ENCODE results near the gene ZFPL1. TPM values are rescaled to one million over a fixed set of nuclear protein-coding genes. Genes with fewer than 3 reads are reported as not detected.
A peak's percentile ranks its signal among the peaks of the same experiment; 100 is the strongest.

The ZFPL1 gene
- total RNA-seq, 4 donors from 2014 or later = 24.1 to 50.7 (median 43.7) TPM

GRCh38 chr11:65114538-65115171 lies 30.6 kb downstream of the ZFPL1 start:
- intact Hi-C loops (cut with DNase I) = loop anchor here (5.0 kb wide), 2 partner anchors 102 to 192 kb away; partner anchors contain the start of genes ARL2 and PPP2R5B
- H3K4me1 ChIP-seq = peaks cover 55 to 69% (median 60%) of the 10 kb centered on the region in 4 donors
- no peak for TF ChIP-seq POLR2AphosphoS5 (IDR thresholded peaks at IDR 0.05)
- H3K36me3 ChIP-seq = peaks cover 2 to 44% (median 31%) of the 10 kb centered on the region in 4 donors
- 95% methylated on average over 2 of the region's 11 CpGs for WGBS
- no peaks in the 10 kb centered on the region for H3K27me3 ChIP-seq
- no peaks in the 10 kb centered on the region for H3K9me3 ChIP-seq
- no peak overlapping the region for H3K4me3 ChIP-seq
- DNase-seq (ENCODE audit: extremely low spot score) = no peak
- H3K27ac ChIP-seq (replicated peaks in 1 of 4) = no peak overlapping the region

GRCh38 chr11:65115361-65116082 lies 31.5 kb downstream of the ZFPL1 start:
- peaks cover 2 to 49% (median 37%) of the 10 kb centered on the region in 4 donors for H3K36me3 ChIP-seq
- H3K27ac ChIP-seq (replicated peaks in 1 of 4) = no peak overlapping the region
- intact Hi-C loops (cut with DNase I) = loop anchor here (5.0 kb wide), 1 partner anchor 193 kb away; the partner anchor contains the start of gene PPP2R5B
- H3K9me3 ChIP-seq = no peaks in the 10 kb centered on the region
- TF ChIP-seq CTCF (IDR thresholded peaks at IDR 0.05) = no peak
- WGBS = 98% methylated on average over 11 of the region's 21 CpGs
- no peak overlapping the region for H3K4me3 ChIP-seq
- DNase-seq (ENCODE audit: extremely low spot score) = no peak
- no peaks in the 10 kb centered on the region for H3K27me3 ChIP-seq
- H3K4me1 ChIP-seq = peaks cover 54 to 70% (median 61%) of the 10 kb centered on the region in 4 donors

GRCh38 chr11:65116370-65117205 lies 32.6 kb downstream of the ZFPL1 start:
- 5% methylated on average over 16 of the region's 68 CpGs for WGBS
- no peaks in the 10 kb centered on the region for H3K27me3 ChIP-seq

GRCh38 chr11:65117206-65118096 lies 33.4 kb downstream of the ZFPL1 start, which contains the start of gene ZNHIT2:
TSS of gene ZNHIT2 (minus strand) at chr11:65117701. CDS start at chr11:65117653, 48 bp downstream.
- DNase-seq (ENCODE audit: extremely low spot score) = peak; percentile 100
- peaks cover 48 to 64% (median 52%) of the 10 kb centered on the region in 4 donors for H3K4me1 ChIP-seq
- peak within 1 kb of the TSS; percentile 81 to 95 (median 87) for H3K27ac ChIP-seq (replicated peaks in 1 of 4)
- intact Hi-C loops (cut with DNase I) = loop anchor here (5.0 kb wide), 1 partner anchor 195 kb away; the partner anchor contains the start of gene PPP2R5B
- 10% methylated on average over 4 of the region's 89 CpGs for WGBS
- peak within 1 kb of the TSS; percentile 63 to 85 (median 69) for H3K4me3 ChIP-seq
- peaks cover 5 to 56% (median 42%) of the 10 kb centered on the region in 4 donors for H3K36me3 ChIP-seq
- H3K27me3 ChIP-seq = no peaks in the 10 kb centered on the region
- no peaks in the 10 kb centered on the region for H3K9me3 ChIP-seq
- TF ChIP-seq CTCF (IDR thresholded peaks at IDR 0.05) (peak; percentile 93 to 99 (median 96)), POLR2AphosphoS5 (IDR thresholded peaks at IDR 0.05) (peak; percentile 87 to 88), POLR2A (IDR thresholded peaks at IDR 0.05; ENCODE audit: low read depth) (no peak), EP300 (IDR thresholded peaks at IDR 0.05) (no peak)

More at GRCh38 chr11:65116370-65117205, 32.6 kb downstream of the ZFPL1 start:
- DNase-seq (ENCODE audit: extremely low spot score) = no peak
- Histone ChIP-seq H3K9me3 (no peaks in the 10 kb centered on the region), H3K4me1 (peaks cover 54 to 70% (median 60%) of the 10 kb centered on the region in 4 donors), H3K4me3 (peak overlapping the region; percentile 63 to 85 (median 69)), H3K36me3 (peaks cover 5 to 56% (median 42%) of the 10 kb centered on the region in 4 donors), H3K27ac (replicated peaks in 1 of 4) (peak overlapping the region; percentile 81 to 95 (median 87))
- TF ChIP-seq EP300 (IDR thresholded peaks at IDR 0.05) (no peak), POLR2AphosphoS5 (IDR thresholded peaks at IDR 0.05) (no peak), POLR2A (IDR thresholded peaks at IDR 0.05; ENCODE audit: low read depth) (no peak), CTCF (IDR thresholded peaks at IDR 0.05) (no peak)
- intact Hi-C loops (cut with DNase I) = loop anchor here (5.0 kb wide), 1 partner anchor 194 kb away; the partner anchor contains the start of gene PPP2R5B

Data from esophagus muscularis mucosa (tissue), 4 donors.